Measurements from ENCODE around the gene CARMIL1.

DNA sequence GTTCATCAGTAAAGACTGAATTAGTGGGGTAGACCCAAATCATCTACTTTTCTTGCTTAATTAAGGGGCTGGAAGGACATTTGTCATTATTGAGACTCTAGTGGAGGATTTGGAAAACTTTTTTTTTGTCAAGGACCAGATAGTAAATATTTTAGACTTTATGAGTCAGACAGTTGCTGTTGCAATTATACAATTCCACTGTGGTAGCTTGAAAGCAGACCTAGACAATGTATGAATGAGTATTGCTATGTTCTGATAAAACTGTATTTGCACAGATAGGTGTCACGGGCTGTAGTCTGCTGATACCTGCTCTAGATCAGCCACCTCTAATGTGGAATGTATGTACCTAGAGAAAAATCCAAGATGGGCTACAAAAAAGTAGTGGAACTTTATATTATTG lies 175.0 kb downstream of the CARMIL1 start:
- no peak for TF ChIP-seq EZH2 (IDR thresholded peaks at IDR 0.05; ENCODE audit: insufficient read depth, low read length)
- TF ChIP-seq, protein P1, sequence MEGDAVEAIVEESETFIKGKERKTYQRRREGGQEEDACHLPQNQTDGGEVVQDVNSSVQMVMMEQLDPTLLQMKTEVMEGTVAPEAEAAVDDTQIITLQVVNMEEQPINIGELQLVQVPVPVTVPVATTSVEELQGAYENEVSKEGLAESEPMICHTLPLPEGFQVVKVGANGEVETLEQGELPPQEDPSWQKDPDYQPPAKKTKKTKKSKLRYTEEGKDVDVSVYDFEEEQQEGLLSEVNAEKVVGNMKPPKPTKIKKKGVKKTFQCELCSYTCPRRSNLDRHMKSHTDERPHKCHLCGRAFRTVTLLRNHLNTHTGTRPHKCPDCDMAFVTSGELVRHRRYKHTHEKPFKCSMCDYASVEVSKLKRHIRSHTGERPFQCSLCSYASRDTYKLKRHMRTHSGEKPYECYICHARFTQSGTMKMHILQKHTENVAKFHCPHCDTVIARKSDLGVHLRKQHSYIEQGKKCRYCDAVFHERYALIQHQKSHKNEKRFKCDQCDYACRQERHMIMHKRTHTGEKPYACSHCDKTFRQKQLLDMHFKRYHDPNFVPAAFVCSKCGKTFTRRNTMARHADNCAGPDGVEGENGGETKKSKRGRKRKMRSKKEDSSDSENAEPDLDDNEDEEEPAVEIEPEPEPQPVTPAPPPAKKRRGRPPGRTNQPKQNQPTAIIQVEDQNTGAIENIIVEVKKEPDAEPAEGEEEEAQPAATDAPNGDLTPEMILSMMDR (IDR thresholded peaks at IDR 0.05; ENCODE audit: insufficient read depth, low read depth, low read length), result no peak

All from astrocyte (in vitro differentiated cells and primary cell).